ENCODE results near the gene ATP2C1.

ATP2C1 gene

DNA sequence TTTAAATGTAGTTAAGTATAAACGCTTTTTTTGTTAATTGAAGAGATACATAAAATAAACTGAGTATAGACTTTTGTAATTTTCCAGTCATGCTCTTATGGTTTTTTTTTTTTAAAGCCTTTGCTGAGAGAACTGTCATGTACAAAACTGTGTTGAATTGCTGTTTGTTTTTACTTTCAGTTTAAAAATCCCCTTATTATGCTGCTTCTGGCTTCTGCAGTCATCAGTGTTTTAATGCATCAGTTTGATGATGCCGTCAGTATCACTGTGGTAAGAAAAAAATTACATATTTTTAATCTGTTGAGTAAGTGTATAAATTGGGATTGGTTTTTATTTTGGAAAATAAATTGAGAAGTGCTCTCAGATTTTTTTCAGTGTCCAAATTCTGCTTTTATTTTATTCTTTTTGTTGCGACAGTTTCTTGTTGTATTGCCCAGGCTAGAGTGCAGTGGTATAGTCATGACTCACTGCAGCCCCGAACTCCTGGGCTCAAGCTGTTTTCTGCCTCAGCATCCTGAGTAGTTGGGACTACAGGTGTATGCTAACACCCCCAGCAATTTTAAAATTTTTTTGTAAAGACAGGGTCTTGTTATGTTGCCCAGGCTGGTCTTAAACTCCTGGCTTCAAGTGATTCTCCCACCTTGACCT lies 40.7 kb downstream of the ATP2C1 start:
- no peaks in the 10 kb centered on the region for H3K4me1 ChIP-seq
- H3K9me3 ChIP-seq (replicated peaks in 1 of 11), result no peaks in the 10 kb centered on the region
- H3K9ac ChIP-seq, result no peak overlapping the region
- no peak overlapping the region for H3K4me2 ChIP-seq
- peaks cover 0 to 10% (median 3%) of the 10 kb centered on the region in 11 experiments; a peak in 6 of 22 replicates for H4K20me1 ChIP-seq
- no peak for TF ChIP-seq Cebpa-rat (IDR thresholded peaks at IDR 0.05)
- peaks cover 34 to 94% (median 61%) of the 10 kb centered on the region in 11 experiments; a peak in 21 of 22 replicates for H3K36me3 ChIP-seq
- no peak overlapping the region for H3K27ac ChIP-seq
- no peaks in the 10 kb centered on the region for H3K27me3 ChIP-seq
- H3K4me3 ChIP-seq, result no peak overlapping the region

DNA sequence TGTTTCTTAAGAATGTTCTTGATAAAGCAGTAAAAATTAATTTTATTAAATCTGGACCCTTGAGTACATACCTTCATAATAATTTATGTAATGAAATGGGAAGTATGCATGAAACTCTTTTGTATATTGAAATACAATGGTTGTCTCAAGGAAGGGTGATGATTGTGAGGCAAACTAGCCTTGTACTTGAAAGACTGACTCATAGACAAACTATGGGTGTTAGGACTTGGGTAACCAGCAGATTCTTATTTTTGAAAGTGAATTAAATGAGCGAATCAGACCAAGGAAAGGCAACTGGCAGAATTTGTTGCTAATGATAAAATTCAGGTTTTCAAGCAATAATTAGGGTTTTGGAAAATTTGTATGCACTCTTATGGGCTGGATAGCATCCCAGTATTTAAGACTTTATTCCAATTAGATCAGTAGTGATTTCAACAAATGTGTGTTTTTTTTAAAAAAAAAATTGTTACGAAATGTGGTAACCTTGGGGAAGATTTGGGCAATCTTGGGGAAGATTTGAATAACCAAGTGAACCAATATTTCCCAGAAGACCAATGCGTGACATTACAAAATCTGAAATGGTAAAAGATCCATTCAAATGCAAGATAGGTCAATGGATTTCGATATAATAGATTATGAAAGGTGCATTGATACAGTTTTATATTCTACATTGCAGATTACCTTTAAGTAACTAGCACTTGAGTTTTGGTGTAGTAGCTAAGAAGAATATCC lies 42.0 kb downstream of the ATP2C1 start:
- H3K9ac ChIP-seq, result no peak overlapping the region
- H3K9me3 ChIP-seq (replicated peaks in 1 of 11), result no peaks in the 10 kb centered on the region
- peaks cover 33 to 96% (median 60%) of the 10 kb centered on the region in 11 experiments; a peak in 21 of 22 replicates for H3K36me3 ChIP-seq
- TF ChIP-seq Cebpa-rat (IDR thresholded peaks at IDR 0.05), result no peak
- no peak overlapping the region for H3K4me2 ChIP-seq
- no peak overlapping the region for H3K27ac ChIP-seq
- no peak overlapping the region for H3K4me3 ChIP-seq
- no peaks in the 10 kb centered on the region for H3K4me1 ChIP-seq
- no peaks in the 10 kb centered on the region for H3K27me3 ChIP-seq
- no peaks in the 10 kb centered on the region; a peak in 2 of 22 replicates for H4K20me1 ChIP-seq

DNA sequence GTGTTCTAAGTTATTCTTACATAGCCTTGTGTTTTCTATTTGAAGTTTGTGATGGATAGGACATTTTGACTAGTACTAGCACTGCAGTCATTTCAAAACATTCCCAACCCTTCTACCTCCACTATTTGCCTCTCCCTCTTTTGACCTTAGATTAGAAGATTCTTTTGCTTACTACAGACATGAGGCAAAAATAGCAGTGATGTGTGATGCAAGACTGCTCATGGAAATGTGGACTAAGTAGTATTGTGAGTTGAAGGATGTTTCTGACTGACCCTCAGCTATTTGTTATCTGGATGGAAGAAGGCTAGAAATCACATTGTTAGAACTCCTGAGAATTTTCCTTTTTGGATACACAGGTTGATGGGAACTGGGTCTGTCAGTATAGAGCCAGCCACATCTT lies 45.9 kb downstream of the ATP2C1 start:
- no peaks in the 10 kb centered on the region for H3K27me3 ChIP-seq
- no peak overlapping the region for H3K27ac ChIP-seq
- no peak overlapping the region for H3K9ac ChIP-seq
- peaks cover 39 to 96% (median 69%) of the 10 kb centered on the region in 11 experiments for H3K36me3 ChIP-seq
- H3K9me3 ChIP-seq (replicated peaks in 1 of 11), result 0 out of 22 replicates have a peak, but pooled peaks cover 0 to 4% (median 0%) of the 10 kb centered on the region in 11 experiments
- TF ChIP-seq Cebpa-rat (IDR thresholded peaks at IDR 0.05), result no peak
- no peaks in the 10 kb centered on the region for H3K4me1 ChIP-seq
- no peak overlapping the region for H3K4me2 ChIP-seq
- H4K20me1 ChIP-seq, result no peaks in the 10 kb centered on the region
- H3K4me3 ChIP-seq, result no peak overlapping the region

DNA sequence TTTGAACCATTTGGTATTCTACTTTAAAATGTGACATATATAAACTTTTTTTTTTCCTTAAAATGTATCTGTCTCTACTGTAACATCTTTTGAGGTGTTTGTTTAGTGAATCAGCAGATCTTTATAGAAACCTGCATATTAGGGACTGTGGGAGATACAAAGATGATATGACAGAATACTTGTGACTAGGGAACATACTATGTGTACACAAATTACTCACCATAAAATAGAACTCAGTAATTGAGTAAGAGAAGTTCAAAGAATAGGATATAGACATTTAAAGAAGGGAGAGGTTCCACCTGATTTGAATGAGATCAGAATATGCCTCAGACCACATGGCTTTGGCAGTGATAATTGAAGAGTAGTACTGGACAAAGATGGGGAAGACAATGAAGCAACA lies 47.9 kb downstream of the ATP2C1 start:
- no peaks in the 10 kb centered on the region for H3K4me1 ChIP-seq
- peaks cover 45 to 96% (median 72%) of the 10 kb centered on the region in 11 experiments for H3K36me3 ChIP-seq
- H3K4me3 ChIP-seq, result no peak overlapping the region
- H3K9ac ChIP-seq, result no peak overlapping the region
- H3K4me2 ChIP-seq, result no peak overlapping the region
- no peaks in the 10 kb centered on the region for H4K20me1 ChIP-seq
- no peak for TF ChIP-seq Cebpa-rat (IDR thresholded peaks at IDR 0.05)
- H3K27ac ChIP-seq, result no peak overlapping the region
- H3K27me3 ChIP-seq, result no peaks in the 10 kb centered on the region
- H3K9me3 ChIP-seq (replicated peaks in 1 of 11), result peaks cover 0 to 4% (median 0%) of the 10 kb centered on the region in 11 experiments; a peak in 3 of 22 replicates

DNA sequence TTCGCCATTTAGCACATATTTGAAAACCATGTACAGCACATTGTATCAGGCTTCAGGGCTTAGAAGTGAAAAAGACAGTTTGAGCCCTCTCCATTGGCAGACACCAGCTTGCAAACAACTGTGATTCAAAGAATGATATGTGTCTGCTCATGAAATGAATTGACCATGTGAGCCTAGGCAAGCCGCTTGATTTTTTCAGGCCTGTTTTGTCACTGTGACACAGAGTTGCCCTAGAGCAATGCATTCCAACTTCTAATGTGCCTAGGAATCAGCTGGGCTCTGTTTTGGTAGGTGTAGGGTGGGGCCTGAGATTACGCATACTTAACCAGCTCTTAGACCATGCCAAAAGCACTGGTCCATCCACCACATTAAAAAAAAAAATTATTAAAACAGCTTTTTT lies 53.0 kb downstream of the ATP2C1 start:
- no peak overlapping the region for H3K27ac ChIP-seq
- no peak for TF ChIP-seq Cebpa-rat (IDR thresholded peaks at IDR 0.05)
- H3K9ac ChIP-seq, result no peak overlapping the region
- H3K36me3 ChIP-seq, result peaks cover 59 to 97% (median 81%) of the 10 kb centered on the region in 11 experiments
- H3K4me2 ChIP-seq, result no peak overlapping the region
- H3K27me3 ChIP-seq, result no peaks in the 10 kb centered on the region
- H3K4me3 ChIP-seq, result no peak overlapping the region
- no peaks in the 10 kb centered on the region for H3K4me1 ChIP-seq
- peaks cover 0 to 4% (median 0%) of the 10 kb centered on the region in 11 experiments; a peak in 3 of 22 replicates for H3K9me3 ChIP-seq (replicated peaks in 1 of 11)
- no peaks in the 10 kb centered on the region for H4K20me1 ChIP-seq

DNA sequence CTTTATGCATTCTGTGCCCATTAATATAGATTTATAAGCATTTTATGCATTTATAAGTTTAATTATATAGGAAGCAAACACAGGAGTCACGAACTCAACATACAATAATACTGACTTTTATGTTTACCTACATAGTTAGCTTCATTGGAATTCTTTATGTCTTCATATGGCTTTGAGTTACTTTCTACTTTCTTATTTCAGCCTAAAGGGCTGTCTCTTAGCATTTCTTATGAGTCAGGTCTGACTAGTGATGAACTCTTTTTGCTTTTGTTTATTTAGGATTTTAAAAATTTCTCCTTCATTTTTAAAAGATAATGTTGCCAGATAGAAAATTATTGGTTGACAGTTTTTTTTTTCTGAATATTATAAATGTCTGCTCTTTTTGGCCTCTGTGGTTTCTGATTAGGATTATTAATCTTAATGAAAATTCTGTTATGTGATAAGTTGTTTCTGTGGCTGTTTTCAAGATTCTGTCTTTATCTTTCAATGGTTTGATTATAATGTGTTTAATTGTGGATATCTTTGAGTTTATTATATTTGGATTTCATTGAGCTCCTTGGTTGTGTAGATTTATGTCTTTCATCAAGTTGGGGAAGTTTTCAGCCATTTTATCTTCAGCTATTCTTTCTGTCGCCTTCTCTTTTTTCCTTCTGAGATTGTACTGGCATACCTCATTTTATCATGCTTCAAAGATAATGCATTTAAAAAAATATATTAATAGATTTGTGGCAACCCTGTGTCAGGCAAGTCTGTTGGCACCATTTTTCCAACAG lies 54.3 kb downstream of the ATP2C1 start:
- Histone ChIP-seq H3K4me2 (no peak overlapping the region), H3K27me3 (no peaks in the 10 kb centered on the region), H3K4me3 (no peak overlapping the region), H3K27ac (no peak overlapping the region), H3K36me3 (peaks cover 60 to 97% (median 79%) of the 10 kb centered on the region in 11 experiments), H3K4me1 (no peaks in the 10 kb centered on the region), H3K9me3 (replicated peaks in 1 of 11) (peaks cover 0 to 4% (median 0%) of the 10 kb centered on the region in 11 experiments; a peak in 3 of 22 replicates), H4K20me1 (no peaks in the 10 kb centered on the region), H3K9ac (no peak overlapping the region)
- TF ChIP-seq Cebpa-rat (IDR thresholded peaks at IDR 0.05), result no peak

DNA sequence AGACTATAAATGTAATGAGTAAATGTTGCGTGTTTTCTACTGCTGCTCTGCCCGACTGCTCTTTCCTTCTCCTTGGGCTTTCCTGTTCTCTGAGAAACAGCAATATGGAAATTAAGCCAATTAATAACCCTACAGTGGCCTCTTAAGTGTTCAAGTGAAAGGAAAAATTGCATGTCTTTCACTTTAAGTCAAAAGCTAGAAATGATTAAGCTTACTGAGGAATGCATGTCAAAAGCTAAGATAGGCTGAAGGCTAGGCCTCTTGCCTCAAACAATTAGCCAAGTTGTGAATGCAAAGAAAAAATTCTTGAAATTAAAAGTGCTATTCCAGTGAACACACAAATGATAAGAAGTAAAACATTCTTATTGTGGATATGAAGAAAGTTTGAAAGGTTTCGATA lies 55.0 kb downstream of the ATP2C1 start:
- H4K20me1 ChIP-seq, result no peaks in the 10 kb centered on the region
- no peak overlapping the region for H3K4me2 ChIP-seq
- no peak overlapping the region for H3K27ac ChIP-seq
- no peak for TF ChIP-seq Cebpa-rat (IDR thresholded peaks at IDR 0.05)
- peaks cover 58 to 97% (median 79%) of the 10 kb centered on the region in 11 experiments for H3K36me3 ChIP-seq
- H3K9ac ChIP-seq, result no peak overlapping the region
- no peaks in the 10 kb centered on the region for H3K27me3 ChIP-seq
- no peak overlapping the region for H3K4me3 ChIP-seq
- peaks cover 0 to 4% (median 0%) of the 10 kb centered on the region in 11 experiments; a peak in 3 of 22 replicates for H3K9me3 ChIP-seq (replicated peaks in 1 of 11)
- no peaks in the 10 kb centered on the region for H3K4me1 ChIP-seq

DNA sequence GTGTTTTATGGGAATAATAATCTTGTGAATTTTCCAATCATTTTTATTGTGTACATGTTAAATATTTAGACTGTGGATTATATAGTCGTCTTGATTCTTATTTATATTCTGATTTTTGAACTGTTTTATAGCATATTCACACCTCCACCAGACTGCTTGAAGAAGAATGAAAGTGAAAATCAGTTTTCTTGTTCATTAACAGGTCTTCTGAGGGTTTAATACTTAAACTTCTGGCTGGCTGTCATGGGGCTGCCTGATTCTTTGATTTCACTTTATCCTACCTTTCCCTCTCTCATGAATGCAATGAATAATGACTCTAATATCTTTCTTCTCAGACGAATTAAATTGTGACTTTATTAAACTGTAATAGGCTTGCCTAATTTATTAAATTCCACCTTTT lies 56.2 kb downstream of the ATP2C1 start:
- Histone ChIP-seq H3K27ac (no peak overlapping the region), H3K36me3 (peaks cover 57 to 97% (median 77%) of the 10 kb centered on the region in 11 experiments), H3K9ac (no peak overlapping the region), H3K27me3 (no peaks in the 10 kb centered on the region), H3K4me3 (no peak overlapping the region), H3K9me3 (replicated peaks in 1 of 11) (peaks cover 0 to 3% (median 0%) of the 10 kb centered on the region in 11 experiments; a peak in 2 of 22 replicates), H4K20me1 (no peaks in the 10 kb centered on the region), H3K4me2 (no peak overlapping the region), H3K4me1 (no peaks in the 10 kb centered on the region)
- no peak for TF ChIP-seq Cebpa-rat (IDR thresholded peaks at IDR 0.05)

DNA sequence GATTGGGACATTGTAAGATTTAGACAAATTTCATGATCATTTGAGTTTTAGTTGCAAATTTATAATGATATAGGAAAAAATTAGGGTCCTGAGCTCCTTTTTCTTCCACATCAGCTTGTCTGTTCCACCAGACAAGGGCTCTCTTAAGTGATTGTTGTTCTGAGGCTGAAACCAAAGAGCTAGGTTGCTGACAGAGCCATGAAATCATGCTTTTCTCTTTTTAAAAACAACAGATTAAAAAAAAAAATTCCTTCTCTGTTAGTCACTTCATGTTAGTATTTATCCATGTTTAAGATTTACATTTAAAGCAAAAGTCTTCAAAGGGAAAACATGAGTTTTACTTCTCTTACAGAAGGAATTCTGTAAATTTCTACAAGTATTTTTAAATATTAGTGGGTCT lies 56.8 kb downstream of the ATP2C1 start:
- H3K9ac ChIP-seq, result no peak overlapping the region
- TF ChIP-seq Cebpa-rat (IDR thresholded peaks at IDR 0.05), result no peak

More for the DNA sequence above, 56.8 kb downstream of the ATP2C1 start:
- Histone ChIP-seq H3K4me1 (no peaks in the 10 kb centered on the region), H3K36me3 (peaks cover 59 to 98% (median 79%) of the 10 kb centered on the region in 11 experiments), H3K4me2 (no peak overlapping the region), H3K4me3 (no peak overlapping the region), H3K27ac (no peak overlapping the region), H3K9me3 (replicated peaks in 1 of 11) (peaks cover 0 to 3% (median 0%) of the 10 kb centered on the region in 11 experiments; a peak in 1 of 22 replicates), H4K20me1 (no peaks in the 10 kb centered on the region), H3K27me3 (no peaks in the 10 kb centered on the region)

All from BLaER1 treated with 17β-estradiol and CSF1 and Interleukin-3, amounts not matched to agents 10 nM and 100 nM (cell line).